KMS-11 (cell line): ENCODE measurements around the gene RIBC1.

Experiments
- H2AFZ ChIP-seq: fragments of 200-600 bp; sonication (generic); 2 replicates; pipeline ENCODE4 v1.6.1; 2016; ENCODE audit warnings: antibody characterized with exemption, mixed run types, low read depth
- H3K27ac ChIP-seq: fragments of 200-600 bp; sonication (generic); 2 replicates; pipeline ENCODE4 v1.6.1; 2016; ENCODE audit warnings: mild to moderate bottlenecking, mixed run types
- H3K27me3 ChIP-seq: fragments of 200-600 bp; sonication (generic); 2 replicates; pipeline ENCODE4 v1.6.1; 2017; ENCODE audit warnings: mild to moderate bottlenecking, low read depth, mixed run types, moderate library complexity; ENCODE audit not compliant: insufficient read depth
- H3K36me3 ChIP-seq: fragments of 200-600 bp; sonication (generic); 2 replicates; pipeline ENCODE4 v1.6.1; 2017; ENCODE audit warnings: mild to moderate bottlenecking, mixed run types; ENCODE audit not compliant: insufficient read depth
- H3K4me1 ChIP-seq: fragments of 200-600 bp; sonication (generic); 2 replicates; pipeline ENCODE4 v1.6.1; 2016; ENCODE audit warnings: mild to moderate bottlenecking, low read depth, mixed run types; ENCODE audit not compliant: poor library complexity, severe bottlenecking
- H3K4me2 ChIP-seq: fragments of 200-600 bp; sonication (generic); 2 replicates; pipeline ENCODE4 v1.7.0; 2016; ENCODE audit warnings: mild to moderate bottlenecking, mixed run types
- H3K4me3 ChIP-seq: fragments of 200-600 bp; sonication (generic); IDR thresholded peaks from 2 replicates; pipeline ENCODE4 v1.6.1; 2017; ENCODE audit warnings: low read depth, low read length, mixed read lengths; ENCODE audit not compliant: insufficient read depth
- H3K79me2 ChIP-seq: fragments of 200-600 bp; sonication (generic); 2 replicates; pipeline ENCODE4 v1.6.1; 2016; ENCODE audit warnings: low read depth, mixed run types; ENCODE audit not compliant: insufficient read depth
- H3K9ac ChIP-seq: fragments of 200-600 bp; sonication (generic); 2 replicates; pipeline ENCODE4 v1.6.1; 2016; ENCODE audit warnings: mild to moderate bottlenecking, mixed run types
- H4K20me1 ChIP-seq: fragments of 200-600 bp; sonication (generic); 2 replicates; pipeline ENCODE4 v1.6.1; 2016; ENCODE audit warnings: mild to moderate bottlenecking, mixed run types; ENCODE audit not compliant: insufficient read depth
- TF ChIP-seq, protein P1 (sequence below): fragments of 200-600 bp; sonication (generic); conservative IDR thresholded peaks from 2 replicates; pipeline ENCODE4 v1.6.1; 2017; ENCODE audit warnings: low read depth, mild to moderate bottlenecking, antibody characterized with exemption, low read length, moderate library complexity, mixed read lengths

RIBC1 gene

GRCh38 chrX:53437206-53437605, 14.5 kb downstream of the RIBC1 start:
- peaks cover 16% of the 10 kb centered on the region for H3K4me1 ChIP-seq
- H3K36me3 ChIP-seq, result no peaks in the 10 kb centered on the region
- no peaks in the 10 kb centered on the region for H3K27me3 ChIP-seq
- H3K4me2 ChIP-seq, result no peak overlapping the region
- H2AFZ ChIP-seq, result no peak overlapping the region
- peaks cover 16% of the 10 kb centered on the region for H3K79me2 ChIP-seq
- no peak overlapping the region for H3K4me3 ChIP-seq
- H3K9ac ChIP-seq, result no peak overlapping the region
- TF ChIP-seq, protein P1, sequence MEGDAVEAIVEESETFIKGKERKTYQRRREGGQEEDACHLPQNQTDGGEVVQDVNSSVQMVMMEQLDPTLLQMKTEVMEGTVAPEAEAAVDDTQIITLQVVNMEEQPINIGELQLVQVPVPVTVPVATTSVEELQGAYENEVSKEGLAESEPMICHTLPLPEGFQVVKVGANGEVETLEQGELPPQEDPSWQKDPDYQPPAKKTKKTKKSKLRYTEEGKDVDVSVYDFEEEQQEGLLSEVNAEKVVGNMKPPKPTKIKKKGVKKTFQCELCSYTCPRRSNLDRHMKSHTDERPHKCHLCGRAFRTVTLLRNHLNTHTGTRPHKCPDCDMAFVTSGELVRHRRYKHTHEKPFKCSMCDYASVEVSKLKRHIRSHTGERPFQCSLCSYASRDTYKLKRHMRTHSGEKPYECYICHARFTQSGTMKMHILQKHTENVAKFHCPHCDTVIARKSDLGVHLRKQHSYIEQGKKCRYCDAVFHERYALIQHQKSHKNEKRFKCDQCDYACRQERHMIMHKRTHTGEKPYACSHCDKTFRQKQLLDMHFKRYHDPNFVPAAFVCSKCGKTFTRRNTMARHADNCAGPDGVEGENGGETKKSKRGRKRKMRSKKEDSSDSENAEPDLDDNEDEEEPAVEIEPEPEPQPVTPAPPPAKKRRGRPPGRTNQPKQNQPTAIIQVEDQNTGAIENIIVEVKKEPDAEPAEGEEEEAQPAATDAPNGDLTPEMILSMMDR, result no peak
- no peak overlapping the region for H3K27ac ChIP-seq
- no peaks in the 10 kb centered on the region for H4K20me1 ChIP-seq

GRCh38 chrX:53438174-53438831, 15.6 kb downstream of the RIBC1 start:
- no peak overlapping the region for H3K27ac ChIP-seq
- no peaks in the 10 kb centered on the region for H3K36me3 ChIP-seq
- H3K79me2 ChIP-seq, result peaks cover 9% of the 10 kb centered on the region
- H2AFZ ChIP-seq, result no peak overlapping the region
- TF ChIP-seq, protein P1, result no peak
- H4K20me1 ChIP-seq, result no peaks in the 10 kb centered on the region
- H3K27me3 ChIP-seq, result no peaks in the 10 kb centered on the region
- no peak overlapping the region for H3K4me3 ChIP-seq
- H3K4me2 ChIP-seq, result no peak overlapping the region
- H3K9ac ChIP-seq, result no peak overlapping the region
- H3K4me1 ChIP-seq, result peaks cover 10% of the 10 kb centered on the region

DNA sequence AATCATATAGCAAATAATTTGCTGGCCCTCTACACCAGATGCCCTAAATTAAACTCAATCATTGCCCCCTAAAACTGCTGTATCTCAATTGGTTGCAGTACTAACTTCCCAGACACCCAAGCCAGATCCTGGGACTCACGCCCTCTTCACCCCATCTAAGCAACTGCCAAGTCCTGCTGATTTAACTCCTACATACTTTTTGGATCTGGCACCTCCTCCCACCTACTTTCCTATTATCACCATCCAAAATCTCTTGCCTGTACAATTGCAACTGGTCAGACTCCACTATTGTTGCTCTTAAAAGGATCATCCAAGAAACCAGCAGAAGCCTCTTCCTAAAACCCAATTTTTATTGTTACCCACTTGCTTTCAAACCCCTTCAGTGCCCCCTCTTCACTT, 16.2 kb downstream of the RIBC1 start:
- Histone ChIP-seq H3K27me3 (no peaks in the 10 kb centered on the region), H4K20me1 (no peaks in the 10 kb centered on the region), H3K27ac (no peak overlapping the region), H3K79me2 (peaks cover 3% of the 10 kb centered on the region; the same call in 1 of the 2 replicates), H3K4me2 (no peak overlapping the region), H3K9ac (no peak overlapping the region), H3K4me3 (no peak overlapping the region), H2AFZ (no peak overlapping the region), H3K4me1 (peaks cover 9% of the 10 kb centered on the region), H3K36me3 (no peaks in the 10 kb centered on the region)
- TF ChIP-seq, protein P1, result no peak

DNA sequence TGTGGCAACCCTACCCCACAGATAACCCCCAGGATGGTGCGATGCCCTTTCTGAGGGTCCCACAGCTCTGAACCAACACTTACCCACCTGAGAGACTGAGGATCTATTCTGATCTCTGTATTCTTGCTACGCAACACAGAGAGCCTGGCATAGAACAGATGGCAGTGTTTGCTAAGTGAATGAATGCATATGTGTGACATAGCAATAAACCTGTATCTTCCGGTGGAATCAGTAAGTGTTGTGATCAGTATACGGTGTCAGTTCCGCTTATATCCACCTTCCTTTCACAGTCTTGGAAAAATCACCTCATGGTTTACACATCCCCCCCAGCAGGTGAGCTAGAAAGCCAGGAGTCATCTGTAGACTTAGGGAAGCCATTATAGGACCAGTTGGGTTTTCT, 17.4 kb downstream of the RIBC1 start:
- no peaks in the 10 kb centered on the region for H3K79me2 ChIP-seq
- H3K4me1 ChIP-seq, result peaks cover 6% of the 10 kb centered on the region
- no peak overlapping the region for H3K4me2 ChIP-seq
- H2AFZ ChIP-seq, result no peak overlapping the region
- H4K20me1 ChIP-seq, result no peaks in the 10 kb centered on the region
- TF ChIP-seq, protein P1, result no peak
- no peaks in the 10 kb centered on the region for H3K36me3 ChIP-seq
- H3K9ac ChIP-seq, result no peak overlapping the region
- H3K27me3 ChIP-seq, result no peaks in the 10 kb centered on the region
- no peak overlapping the region for H3K4me3 ChIP-seq
- no peak overlapping the region for H3K27ac ChIP-seq
